ENCODE measurements around the gene C11orf86. TPM values are rescaled to one million over a fixed set of nuclear protein-coding genes. Genes with fewer than 3 reads are reported as not detected.

C11orf86 gene
- total RNA-seq, 2 donors from 2014 or later, result not detected

DNA sequence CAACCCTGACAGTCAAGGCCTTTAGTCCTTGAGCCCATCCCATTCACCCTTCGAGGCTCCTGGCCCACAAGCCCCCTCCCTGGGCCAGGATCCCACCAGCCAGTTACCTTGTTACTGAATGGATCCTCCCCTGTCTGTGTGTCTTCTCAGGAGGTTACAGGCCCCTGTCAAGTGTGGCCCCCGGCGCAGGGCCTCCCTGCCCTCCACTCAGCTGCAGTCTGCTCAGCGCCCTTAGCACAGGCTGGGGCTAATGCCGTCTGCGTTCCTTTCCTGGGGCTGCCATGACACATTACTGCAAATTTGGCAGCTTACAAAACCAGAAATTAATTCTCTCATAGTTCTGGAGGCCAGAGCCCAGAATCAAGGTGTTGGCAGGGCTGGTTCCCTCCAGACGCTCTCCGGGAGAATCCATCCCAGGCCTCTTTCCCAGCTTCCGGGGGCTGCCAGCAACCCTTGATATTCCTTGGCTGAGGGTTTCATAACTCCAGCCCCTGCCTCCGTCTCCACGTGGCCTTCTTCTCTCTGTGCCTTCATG lies 38.5 kb downstream of the C11orf86 start:
- intact Hi-C loops (cut with DNase I), result no loop called here
- Histone ChIP-seq H3K27ac (no peak overlapping the region), H3K36me3 (no peaks in the 10 kb centered on the region), H3K4me1 (replicated peaks) (no peaks in the 10 kb centered on the region), H3K4me3 (no peak overlapping the region), H3K27me3 (replicated peaks; ENCODE audit: insufficient read depth) (no peaks in the 10 kb centered on the region), H3K9me3 (no peaks in the 10 kb centered on the region)
- DNase-seq (ENCODE audit: low spot score), result no peak
- 90% methylated on average over 11 of the region's 11 CpGs for WGBS
- TF ChIP-seq POLR2AphosphoS5 (IDR thresholded peaks at IDR 0.05) (no peak), POLR2A (IDR thresholded peaks at IDR 0.05) (no peak)
- TF ChIP-seq, protein P1, sequence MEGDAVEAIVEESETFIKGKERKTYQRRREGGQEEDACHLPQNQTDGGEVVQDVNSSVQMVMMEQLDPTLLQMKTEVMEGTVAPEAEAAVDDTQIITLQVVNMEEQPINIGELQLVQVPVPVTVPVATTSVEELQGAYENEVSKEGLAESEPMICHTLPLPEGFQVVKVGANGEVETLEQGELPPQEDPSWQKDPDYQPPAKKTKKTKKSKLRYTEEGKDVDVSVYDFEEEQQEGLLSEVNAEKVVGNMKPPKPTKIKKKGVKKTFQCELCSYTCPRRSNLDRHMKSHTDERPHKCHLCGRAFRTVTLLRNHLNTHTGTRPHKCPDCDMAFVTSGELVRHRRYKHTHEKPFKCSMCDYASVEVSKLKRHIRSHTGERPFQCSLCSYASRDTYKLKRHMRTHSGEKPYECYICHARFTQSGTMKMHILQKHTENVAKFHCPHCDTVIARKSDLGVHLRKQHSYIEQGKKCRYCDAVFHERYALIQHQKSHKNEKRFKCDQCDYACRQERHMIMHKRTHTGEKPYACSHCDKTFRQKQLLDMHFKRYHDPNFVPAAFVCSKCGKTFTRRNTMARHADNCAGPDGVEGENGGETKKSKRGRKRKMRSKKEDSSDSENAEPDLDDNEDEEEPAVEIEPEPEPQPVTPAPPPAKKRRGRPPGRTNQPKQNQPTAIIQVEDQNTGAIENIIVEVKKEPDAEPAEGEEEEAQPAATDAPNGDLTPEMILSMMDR (IDR thresholded peaks at IDR 0.05), result no peak

DNA sequence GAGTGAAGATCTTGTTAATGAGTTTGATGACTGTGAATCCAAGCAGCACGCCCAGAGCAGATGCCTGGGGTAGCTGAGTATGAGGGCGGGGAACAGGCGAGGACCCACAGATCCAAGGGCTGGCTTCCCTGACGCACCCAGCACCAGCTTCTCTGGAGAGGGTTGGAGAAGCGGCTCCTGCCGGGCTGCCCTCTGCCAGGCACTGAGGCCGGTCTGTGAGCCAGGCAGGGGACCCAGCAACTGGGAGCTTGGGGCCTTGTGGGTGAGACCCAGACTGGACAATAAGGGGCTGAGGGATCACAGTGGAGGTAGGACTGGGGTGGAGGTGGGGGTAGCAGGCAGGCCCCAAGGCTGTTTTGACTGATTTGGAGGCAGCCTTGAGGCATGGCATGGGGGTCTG lies 39.2 kb downstream of the C11orf86 start:
- TF ChIP-seq POLR2A (IDR thresholded peaks at IDR 0.05) (no peak), POLR2AphosphoS5 (IDR thresholded peaks at IDR 0.05) (no peak)
- TF ChIP-seq, protein P1 (IDR thresholded peaks at IDR 0.05), result no peak
- H3K9me3 ChIP-seq, result no peaks in the 10 kb centered on the region
- H3K27ac ChIP-seq, result no peak overlapping the region
- no peaks in the 10 kb centered on the region for H3K36me3 ChIP-seq
- no peak overlapping the region for H3K4me3 ChIP-seq
- intact Hi-C loops (cut with DNase I), result no loop called here
- H3K4me1 ChIP-seq (replicated peaks), result no peaks in the 10 kb centered on the region
- DNase-seq (ENCODE audit: low spot score), result no peak
- WGBS, result 95% methylated on average over 7 of the region's 7 CpGs
- no peaks in the 10 kb centered on the region for H3K27me3 ChIP-seq (replicated peaks; ENCODE audit: insufficient read depth)

DNA sequence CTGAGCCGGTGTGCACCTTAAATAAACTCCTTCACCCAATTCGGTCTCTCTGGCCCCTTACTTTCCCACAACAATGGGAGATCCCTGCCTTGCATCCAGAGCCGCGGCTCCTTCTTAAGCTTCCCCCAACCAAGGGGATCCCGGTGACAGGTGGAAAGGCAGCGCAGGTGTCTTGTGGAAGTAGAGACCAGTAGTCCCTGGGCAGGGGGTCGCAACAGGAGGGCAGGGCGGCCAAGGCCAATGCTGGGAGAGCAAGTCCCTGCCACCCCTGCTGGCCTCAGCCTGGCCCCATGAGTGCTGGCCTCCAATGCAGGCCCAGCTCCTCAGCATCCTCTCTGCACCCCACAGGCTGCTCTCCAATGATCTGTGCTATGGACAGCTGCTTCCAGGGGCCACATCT lies 39.9 kb downstream of the C11orf86 start:
- no peak for TF ChIP-seq POLR2A (IDR thresholded peaks at IDR 0.05)
- TF ChIP-seq, protein P1 (IDR thresholded peaks at IDR 0.05), result no peak
- no peak for TF ChIP-seq POLR2AphosphoS5 (IDR thresholded peaks at IDR 0.05)
- no peaks in the 10 kb centered on the region for H3K27me3 ChIP-seq (replicated peaks; ENCODE audit: insufficient read depth)
- 89% methylated on average over 8 of the region's 8 CpGs for WGBS
- no peak for DNase-seq (ENCODE audit: low spot score)
- H3K4me3 ChIP-seq, result no peak overlapping the region
- no peaks in the 10 kb centered on the region for H3K9me3 ChIP-seq
- intact Hi-C loops (cut with DNase I), result no loop called here
- no peak overlapping the region for H3K27ac ChIP-seq
- no peaks in the 10 kb centered on the region for H3K36me3 ChIP-seq
- no peaks in the 10 kb centered on the region for H3K4me1 ChIP-seq (replicated peaks)

DNA sequence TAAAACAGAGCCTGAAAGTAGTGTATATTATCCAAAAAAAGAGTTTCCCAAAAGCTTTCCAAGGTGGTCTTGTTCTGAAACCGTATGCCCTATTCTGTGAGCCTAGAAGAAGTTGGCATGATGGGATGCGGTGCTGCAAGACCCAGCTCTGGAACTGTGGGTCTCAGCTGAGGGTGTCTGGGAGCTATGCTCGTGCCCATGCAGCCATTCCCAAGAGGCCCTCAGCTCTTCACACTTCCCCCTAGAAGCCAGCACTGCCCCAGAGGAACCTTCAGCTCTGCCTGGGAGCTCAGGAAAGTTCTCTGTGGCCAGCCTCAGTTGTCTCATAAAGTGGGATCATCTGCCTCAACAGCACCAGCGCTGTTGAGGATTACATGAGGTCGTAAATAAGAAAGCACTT lies 41.4 kb downstream of the C11orf86 start:
- intact Hi-C loops (cut with DNase I), result no loop called here
- no peak overlapping the region for H3K27ac ChIP-seq
- no peaks in the 10 kb centered on the region for H3K36me3 ChIP-seq
- no peak for TF ChIP-seq POLR2AphosphoS5 (IDR thresholded peaks at IDR 0.05)
- TF ChIP-seq, protein P1 (IDR thresholded peaks at IDR 0.05), result no peak
- no peak for TF ChIP-seq POLR2A (IDR thresholded peaks at IDR 0.05)
- no peak overlapping the region for H3K4me3 ChIP-seq
- H3K9me3 ChIP-seq, result no peaks in the 10 kb centered on the region
- DNase-seq (ENCODE audit: low spot score), result no peak
- H3K4me1 ChIP-seq (replicated peaks), result no peaks in the 10 kb centered on the region
- H3K27me3 ChIP-seq (replicated peaks; ENCODE audit: insufficient read depth), result no peaks in the 10 kb centered on the region
- WGBS, result 84% methylated on average over 5 of the region's 5 CpGs

DNA sequence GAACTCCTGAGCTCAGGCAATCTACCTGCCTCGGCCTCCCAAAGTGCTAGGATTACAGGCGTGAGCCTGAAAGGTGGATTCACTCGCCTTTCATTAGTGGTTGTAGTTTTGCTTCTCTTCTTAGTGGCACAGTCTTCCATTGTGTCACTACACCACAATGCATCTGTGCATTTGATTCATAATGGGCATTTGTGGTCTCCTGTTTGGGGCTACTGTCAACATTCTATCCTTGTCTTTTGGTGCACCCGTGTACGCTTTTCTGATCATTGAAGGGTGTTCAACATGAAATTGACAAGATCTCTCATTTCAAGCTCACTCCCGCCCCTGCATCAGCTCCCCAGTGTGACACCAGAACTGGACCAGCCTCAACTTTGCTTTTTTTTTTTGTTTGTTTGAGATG lies 45.8 kb downstream of the C11orf86 start:
- Histone ChIP-seq H3K4me3 (no peak overlapping the region), H3K9me3 (no peaks in the 10 kb centered on the region), H3K27ac (no peak overlapping the region), H3K36me3 (no peaks in the 10 kb centered on the region), H3K4me1 (replicated peaks) (no peaks in the 10 kb centered on the region), H3K27me3 (replicated peaks; ENCODE audit: insufficient read depth) (no peaks in the 10 kb centered on the region)
- no peak for TF ChIP-seq POLR2A (IDR thresholded peaks at IDR 0.05)
- TF ChIP-seq, protein P1 (IDR thresholded peaks at IDR 0.05), result no peak
- TF ChIP-seq POLR2AphosphoS5 (IDR thresholded peaks at IDR 0.05), result no peak
- intact Hi-C loops (cut with DNase I), result no loop called here
- WGBS, result 93% methylated on average over 6 of the region's 6 CpGs
- no peak for DNase-seq (ENCODE audit: low spot score)
